ENCODE measurements around the gene NPC1L1. TPM values are rescaled to one million over a fixed set of nuclear protein-coding genes. Genes with fewer than 3 reads are reported as not detected.

The NPC1L1 gene
- total RNA-seq, 1 experiment from 2014 or later = 0.28 TPM

GRCh38 chr7:44587843-44588711 lies 46.9 kb upstream of the NPC1L1 start:
- 0 out of 2 replicates have a peak overlapping the region, but pooled peaks have one; percentile 7 for H2AFZ ChIP-seq
- DNase-seq = peak; percentile 69 to 74
- TF ChIP-seq EZH2 (IDR thresholded peaks at IDR 0.05; ENCODE audit: low read depth) (no peak), CTCF (conservative IDR thresholded peaks at IDR 0.05) (peak; percentile 95)
- peaks cover 9% of the 10 kb centered on the region for H3F3A ChIP-seq (ENCODE audit: insufficient read depth, low read depth)
- H3K27ac ChIP-seq = no peak overlapping the region
- H3K27me3 ChIP-seq (ENCODE audit: insufficient read depth, low read depth) = no peaks in the 10 kb centered on the region
- H3K4me3 ChIP-seq = no peak overlapping the region
- intact Hi-C loops (cut with micrococcal nuclease; ENCODE audit: unreplicated experiment) = loop anchor here (1.0 to 10.0 kb wide), 9 partner anchors 51 to 674 kb away; partner anchors contain the start of genes H2AZ2, PPIA and ZMIZ2
- H4K20me1 ChIP-seq (ENCODE audit: insufficient read depth) = no peaks in the 10 kb centered on the region
- no peaks in the 10 kb centered on the region for H3K9me3 ChIP-seq (ENCODE audit: insufficient read depth, low read depth)
- peak overlapping the region; percentile 22; the same call in 1 of the 2 replicates for H3K4me2 ChIP-seq
- POLR2A ChIA-PET (ENCODE audit: unreplicated experiment) = interaction anchor here (0.6 kb wide), 2 partner anchors 19 to 52 kb away, joined by 3 to 4 read pairs; partner anchors contain the start of gene OGDH
- CTCF ChIA-PET = interaction anchor here (0.6 to 1.5 kb wide), 3 partner anchors 51 to 332 kb away, joined by 3 to 5 read pairs (median 3); no protein-coding TSS in a partner anchor
- H3K36me3 ChIP-seq (ENCODE audit: low read depth) = no peaks in the 10 kb centered on the region
- peaks cover 11% of the 10 kb centered on the region for H3K4me1 ChIP-seq (replicated peaks; ENCODE audit: insufficient read depth)
- H3K79me2 ChIP-seq (ENCODE audit: low read depth) = no peaks in the 10 kb centered on the region
- no peaks in the 10 kb centered on the region for H3K9me2 ChIP-seq (ENCODE audit: insufficient read depth)
- BruUV-seq (replicated peaks) = no TSS peak

GRCh38 chr7:44583146-44583865 lies 42.2 kb upstream of the NPC1L1 start:
- intact Hi-C loops (cut with micrococcal nuclease; ENCODE audit: unreplicated experiment) = loop anchor here (10.0 kb wide), 1 partner anchor 401 kb away; no protein-coding TSS in a partner anchor
- H3K27ac ChIP-seq = peak overlapping the region; percentile 78
- peaks cover 29% of the 10 kb centered on the region for H3K4me1 ChIP-seq (replicated peaks; ENCODE audit: insufficient read depth)
- peaks cover 36% of the 10 kb centered on the region for H3K79me2 ChIP-seq (ENCODE audit: low read depth)
- H3K9me3 ChIP-seq (ENCODE audit: insufficient read depth, low read depth) = no peaks in the 10 kb centered on the region
- DNase-seq = no peak
- H3F3A ChIP-seq (ENCODE audit: insufficient read depth, low read depth) = peaks cover 49% of the 10 kb centered on the region
- ChIA-PET CTCF (no interaction called here), POLR2A (ENCODE audit: unreplicated experiment) (interaction anchor here (0.6 to 1.0 kb wide), 3 partner anchors 9 to 267 kb away, joined by 4 to 12 read pairs (median 4); partner anchors contain the start of genes DDX56 and H2AZ2)
- H3K4me3 ChIP-seq = peak overlapping the region; percentile 92
- no TSS peak for BruUV-seq (replicated peaks)
- H3K9me2 ChIP-seq (ENCODE audit: insufficient read depth) = no peaks in the 10 kb centered on the region
- H3K27me3 ChIP-seq (ENCODE audit: insufficient read depth, low read depth) = no peaks in the 10 kb centered on the region
- peak overlapping the region; percentile 77 for H3K4me2 ChIP-seq
- TF ChIP-seq CTCF (conservative IDR thresholded peaks at IDR 0.05) = no peak
- no peak for TF ChIP-seq EZH2 (IDR thresholded peaks at IDR 0.05; ENCODE audit: low read depth)
- H3K36me3 ChIP-seq (ENCODE audit: low read depth) = peaks cover 20% of the 10 kb centered on the region
- peaks cover 5% of the 10 kb centered on the region for H4K20me1 ChIP-seq (ENCODE audit: insufficient read depth)
- H2AFZ ChIP-seq = peak overlapping the region; percentile 94
